NCI-H82 treated with DMSO at 0.1 percent for 48 hours (cell line): ENCODE results near the gene AAGAB.

Source experiments
- DNase-seq: peaks from one replicate; lab custom pipeline; 2025; ENCODE audit not compliant: unreplicated experiment; lab: John Stamatoyannopoulos, UW

The AAGAB gene

DNA sequence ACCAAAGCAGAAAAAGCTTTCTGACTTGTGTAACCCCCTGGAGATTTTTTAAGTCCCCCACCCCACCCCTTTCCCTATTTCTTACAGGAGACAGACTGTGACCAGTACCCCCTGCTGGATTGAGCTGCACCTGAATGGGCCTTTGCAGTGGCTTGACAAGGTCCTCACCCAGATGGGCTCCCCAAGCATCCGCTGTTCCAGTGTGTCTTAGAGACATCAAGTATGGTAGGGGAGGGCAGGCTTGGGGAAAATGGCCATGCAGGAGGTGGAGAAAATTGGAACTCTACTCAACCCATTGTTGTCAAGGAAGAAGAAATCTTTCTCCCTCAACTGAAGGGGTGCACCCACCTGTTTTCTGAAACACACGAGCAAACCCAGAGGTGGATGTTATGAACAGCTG is 64.1 kb downstream of the AAGAB start:
- no peak for DNase-seq

DNA sequence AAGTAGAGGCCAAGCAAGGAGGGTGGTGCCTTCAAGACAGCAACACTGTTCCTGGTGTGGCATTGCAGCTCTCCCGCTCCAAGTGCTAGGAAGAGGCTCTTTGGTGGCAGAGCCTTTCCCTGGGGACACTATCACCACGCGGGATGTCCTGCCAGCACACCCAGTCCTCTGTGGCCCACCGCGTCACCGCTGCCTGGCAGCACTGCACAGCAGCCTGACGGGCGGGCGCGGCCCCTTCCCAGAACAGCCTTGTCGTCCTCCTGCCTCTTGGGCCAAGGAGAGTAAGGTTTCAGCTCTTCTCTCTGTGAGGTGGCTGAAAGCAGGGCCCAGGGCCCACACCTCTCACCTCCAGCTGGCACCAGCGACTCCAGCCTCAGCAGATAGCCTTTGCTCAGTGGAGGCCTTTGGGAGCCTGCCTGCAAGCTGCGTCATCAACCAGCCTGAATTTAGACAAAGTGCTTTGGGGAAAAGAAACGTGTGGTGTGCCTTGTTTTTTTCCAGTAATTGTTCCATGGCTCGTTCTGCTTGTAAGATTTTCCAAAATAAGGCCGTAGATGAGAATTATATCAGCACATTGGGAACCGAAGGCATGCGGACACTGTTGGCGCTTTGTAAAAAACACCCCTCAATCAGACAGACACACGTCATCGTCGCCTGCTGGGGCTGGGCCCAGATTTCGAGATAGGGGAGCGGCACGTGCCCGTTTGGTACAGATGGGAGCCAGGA is 65.0 kb downstream of the AAGAB start:
- no peak for DNase-seq

DNA sequence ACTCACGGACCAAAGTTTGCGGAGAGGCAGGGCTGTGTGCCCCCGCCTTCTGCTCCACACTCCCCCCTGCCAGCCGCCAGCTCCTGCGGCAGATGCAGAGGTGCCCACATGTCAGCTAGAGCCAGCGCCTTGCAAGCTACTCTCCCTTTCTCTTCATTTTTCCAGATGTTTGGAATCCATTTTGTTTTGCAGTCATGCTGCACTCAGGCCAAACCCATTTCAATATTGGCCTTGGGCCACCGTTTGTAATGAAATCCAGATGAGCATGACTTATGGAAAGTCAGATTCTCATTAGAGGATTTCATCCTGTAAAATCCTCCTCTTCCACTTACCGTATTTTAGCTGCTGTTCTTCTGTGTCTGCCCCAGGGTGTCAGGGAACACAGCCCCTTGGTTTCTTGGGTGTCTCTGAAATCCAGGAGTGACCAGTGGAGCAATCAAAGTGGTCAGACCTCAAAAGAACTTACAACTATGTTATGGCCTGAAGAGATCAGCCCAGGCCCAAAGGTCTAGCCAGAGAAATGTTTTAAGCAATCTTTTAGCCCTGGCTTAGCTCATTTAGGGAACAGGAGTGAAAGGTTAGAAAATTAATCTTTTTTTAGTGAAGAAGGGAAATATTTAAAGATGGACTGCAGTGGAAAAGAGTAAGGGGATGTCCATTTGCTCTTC is 65.8 kb downstream of the AAGAB start:
- DNase-seq = no peak

DNA sequence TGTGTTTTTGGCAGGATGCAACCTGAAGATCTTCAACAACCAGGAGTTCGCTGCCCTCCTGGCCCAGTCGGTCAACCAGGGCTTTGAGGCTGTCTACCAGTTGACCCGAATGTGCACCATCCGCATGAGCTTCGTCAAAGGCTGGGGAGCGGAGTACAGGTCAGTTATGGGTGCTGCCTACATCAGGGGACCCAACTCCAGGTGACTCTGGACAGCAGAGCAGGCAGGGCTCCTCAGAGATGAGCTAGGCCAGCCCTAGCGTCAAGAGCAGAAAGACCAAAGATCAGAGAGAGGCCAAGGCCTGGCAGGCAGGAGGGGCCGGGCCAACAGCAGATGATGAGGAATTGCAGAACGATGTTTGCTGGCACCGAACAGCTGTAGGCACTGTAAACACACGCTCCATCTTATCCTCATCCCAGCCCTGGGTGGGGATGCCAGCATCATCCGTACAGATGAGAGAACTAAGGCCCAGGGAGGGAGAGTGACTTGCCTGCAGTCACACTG is 67.1 kb downstream of the AAGAB start:
- DNase-seq = no peak

DNA sequence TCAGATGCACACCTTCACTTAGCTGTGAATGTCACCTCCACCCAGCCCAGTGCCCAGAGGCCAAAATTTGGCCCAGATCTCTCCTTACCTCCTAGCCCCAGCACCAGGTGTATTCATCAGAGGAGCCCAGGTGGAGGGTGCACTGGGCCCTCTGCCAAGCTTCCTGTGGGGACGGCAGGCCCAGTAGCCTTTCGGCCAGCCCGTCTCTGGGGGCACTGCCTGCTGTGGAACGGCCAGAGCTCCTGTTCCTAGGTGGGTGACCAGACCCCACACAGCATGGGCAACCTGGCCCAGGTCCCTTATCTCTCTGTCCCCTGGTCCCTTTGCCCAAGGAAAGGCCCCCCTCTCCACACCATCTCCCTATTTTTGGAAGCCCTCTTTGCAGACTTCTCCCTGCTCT is 67.8 kb downstream of the AAGAB start:
- DNase-seq = no peak

DNA sequence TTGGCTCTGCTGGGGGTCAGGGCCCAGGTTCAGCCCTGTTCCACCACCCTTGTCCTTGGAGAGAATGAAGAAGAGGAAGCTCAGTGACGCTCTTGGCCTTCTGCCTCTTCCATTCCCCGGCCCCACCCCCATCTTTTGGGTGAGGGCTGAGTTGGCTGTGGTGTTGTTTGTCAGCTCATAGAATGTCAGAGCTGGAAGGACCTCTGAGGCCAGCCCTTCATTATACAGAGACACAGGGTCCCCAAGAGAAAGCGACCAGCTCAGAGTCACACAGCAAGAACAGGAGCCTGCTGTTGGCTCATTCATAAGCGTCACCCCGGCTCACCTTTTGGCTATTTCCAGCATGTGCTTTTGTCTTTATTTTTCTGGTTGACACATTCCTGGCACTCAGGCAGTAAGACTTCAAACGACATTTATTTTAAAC is 68.2 kb downstream of the AAGAB start:
- DNase-seq = no peak

DNA sequence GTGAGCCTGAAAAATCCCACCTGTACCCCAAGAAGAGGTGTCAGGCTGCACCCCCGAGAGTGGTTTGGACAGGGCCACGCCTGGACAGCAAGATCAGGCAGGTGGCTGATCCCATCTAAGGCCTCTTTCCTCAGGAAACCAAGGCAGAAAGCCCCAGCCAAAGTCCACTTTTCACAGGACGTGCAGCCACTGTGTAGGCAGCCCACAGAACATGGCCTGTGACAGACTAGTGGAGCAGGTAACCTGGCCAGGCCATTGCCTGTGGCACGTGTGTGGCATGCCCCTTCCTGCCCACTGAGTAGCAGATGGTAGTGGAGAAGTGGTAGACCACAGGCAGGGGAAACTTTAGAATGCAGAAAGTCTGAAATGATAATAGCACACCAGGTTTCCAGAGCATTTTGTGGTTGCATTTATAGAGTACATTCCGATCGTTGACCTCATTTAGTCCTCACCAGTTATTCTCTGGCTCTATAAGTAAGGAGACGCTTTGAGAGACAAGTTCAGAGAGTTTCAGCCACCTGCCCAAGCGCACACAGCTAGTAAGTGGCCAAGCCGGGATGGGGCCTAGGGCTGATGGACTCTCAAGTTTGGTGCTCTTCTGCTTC is 68.7 kb downstream of the AAGAB start:
- no peak for DNase-seq

DNA sequence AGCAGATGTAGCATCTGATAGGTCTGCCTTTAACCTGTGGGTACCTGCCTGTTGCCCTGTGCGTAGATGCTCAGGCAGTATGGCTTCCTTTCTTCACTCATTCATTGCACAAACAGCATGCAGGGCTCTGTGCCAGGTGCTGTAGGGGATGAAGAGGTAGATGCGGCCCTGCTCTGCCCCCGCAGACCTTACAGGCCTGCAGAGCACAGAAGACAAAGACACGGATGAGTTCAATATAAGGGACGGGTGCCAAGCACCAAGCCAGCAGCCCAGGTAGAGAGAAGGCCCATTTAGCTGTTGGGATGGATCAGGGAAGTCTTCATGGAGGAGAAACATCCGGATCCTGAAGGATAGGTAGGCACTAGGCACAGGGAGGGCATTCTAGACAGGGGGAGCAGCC is 69.4 kb downstream of the AAGAB start:
- no peak for DNase-seq

DNA sequence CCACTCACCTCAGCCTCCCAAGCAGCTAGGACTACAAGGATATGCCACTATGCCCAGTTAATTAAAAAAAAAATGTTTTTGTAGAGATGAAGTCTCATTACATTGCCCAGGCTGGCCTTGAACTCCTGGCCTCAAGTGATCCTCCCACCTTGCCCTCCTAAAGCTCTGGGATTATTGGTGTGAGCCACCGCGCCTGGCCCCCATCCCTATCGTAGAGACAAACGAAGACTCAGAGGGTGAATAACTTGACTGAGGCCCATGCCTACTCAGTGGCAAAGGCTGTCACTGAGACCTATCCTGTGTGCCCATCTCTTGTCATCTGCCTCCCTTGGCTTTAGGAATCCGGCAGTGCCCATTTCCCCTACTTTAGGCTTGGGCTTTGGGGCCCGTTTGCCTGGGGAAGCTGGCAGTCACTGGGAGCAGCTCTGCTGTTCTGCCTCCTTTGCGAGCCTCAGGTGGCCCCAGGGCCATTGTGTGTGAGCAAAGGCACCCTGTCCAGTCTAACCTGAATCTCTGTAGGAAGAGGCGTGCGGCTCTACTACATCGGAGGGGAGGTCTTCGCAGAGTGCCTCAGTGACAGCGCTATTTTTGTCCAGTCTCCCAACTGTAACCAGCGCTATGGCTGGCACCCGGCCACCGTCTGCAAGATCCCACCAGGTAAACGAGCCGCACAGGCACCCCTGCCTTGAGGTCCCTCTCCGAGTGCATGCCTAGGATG is 70.1 kb downstream of the AAGAB start:
- DNase-seq = no peak

DNA sequence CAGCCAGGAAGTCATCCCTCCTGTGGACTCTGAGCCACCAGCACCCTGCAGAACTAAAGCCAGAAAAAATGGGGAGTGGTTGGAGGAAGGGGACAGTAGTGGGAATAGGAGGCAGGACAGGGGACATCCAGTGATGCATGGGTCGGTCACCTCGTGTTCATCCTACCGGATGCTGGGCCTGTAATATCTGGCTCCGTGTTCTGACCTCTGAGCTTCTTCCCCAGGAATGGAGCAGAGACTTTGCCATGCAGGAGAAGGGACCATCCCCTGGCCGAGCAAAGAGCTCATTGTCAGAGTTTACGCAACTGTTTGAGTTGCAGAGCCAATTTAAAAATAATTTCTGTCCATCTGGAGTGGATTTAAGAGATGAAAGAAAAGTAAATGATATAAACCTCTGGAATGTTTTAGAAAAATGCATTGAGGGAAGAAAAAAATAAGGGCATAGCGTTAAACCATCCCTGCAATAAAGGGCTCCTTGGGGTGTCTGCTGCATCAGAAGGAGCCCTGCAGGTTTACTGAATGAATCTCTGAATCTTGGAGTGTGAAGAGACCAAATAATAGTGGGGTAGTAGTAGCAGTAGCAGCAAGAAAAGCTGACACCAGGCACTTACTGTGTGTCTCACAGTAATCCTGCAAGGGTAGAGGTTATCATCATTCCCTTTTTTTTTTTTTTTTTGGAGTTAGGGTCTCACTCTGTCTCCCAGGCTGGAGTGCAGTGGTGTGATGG is 70.9 kb downstream of the AAGAB start:
- no peak for DNase-seq

DNA sequence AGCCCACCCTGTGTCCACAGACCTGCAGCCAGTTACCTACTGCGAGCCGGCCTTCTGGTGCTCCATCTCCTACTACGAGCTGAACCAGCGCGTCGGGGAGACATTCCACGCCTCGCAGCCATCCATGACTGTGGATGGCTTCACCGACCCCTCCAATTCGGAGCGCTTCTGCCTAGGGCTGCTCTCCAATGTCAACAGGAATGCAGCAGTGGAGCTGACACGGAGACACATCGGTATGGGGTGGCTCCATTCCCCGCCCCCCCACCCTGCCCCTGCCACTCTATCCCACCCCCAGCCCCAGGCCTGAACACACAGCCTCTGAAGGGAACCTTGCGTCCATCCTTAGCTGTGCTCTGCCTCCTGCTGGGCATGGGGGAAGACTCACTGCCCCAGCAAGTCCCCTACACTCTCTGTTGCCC is 73.2 kb downstream of the AAGAB start:
- DNase-seq = no peak

DNA sequence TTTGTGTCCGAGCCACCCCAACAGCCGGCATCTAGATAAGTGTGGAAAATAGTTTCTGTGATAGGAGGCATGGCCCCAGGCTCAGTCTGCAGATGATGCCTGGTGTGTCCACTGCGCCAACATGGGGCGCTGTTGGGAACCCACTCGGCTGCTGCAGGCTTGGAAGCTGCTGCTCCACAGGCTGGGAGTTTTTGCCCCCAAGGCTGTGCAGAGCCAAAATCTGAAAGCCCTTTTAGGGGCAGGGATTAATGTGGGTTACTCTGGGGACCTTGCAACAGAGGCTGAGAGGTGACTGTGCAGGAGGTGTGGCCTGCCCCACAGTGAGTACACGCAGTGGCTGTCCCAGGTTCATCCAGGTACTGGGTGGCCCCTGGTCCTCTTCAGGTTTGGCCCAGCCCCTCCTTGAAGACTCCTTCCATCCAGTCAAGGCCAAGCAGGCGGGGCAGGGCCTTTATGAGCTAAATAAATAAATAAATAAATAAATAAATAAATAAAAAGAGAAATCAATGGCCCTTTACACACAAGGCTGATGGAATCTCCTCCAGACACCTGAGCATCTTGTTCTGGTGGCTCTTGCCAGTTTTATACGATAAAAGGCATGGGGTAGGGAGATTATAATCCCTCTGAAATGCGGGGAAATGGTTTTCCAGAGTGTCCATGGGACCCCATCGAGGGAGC is 73.8 kb downstream of the AAGAB start:
- DNase-seq = no peak

DNA sequence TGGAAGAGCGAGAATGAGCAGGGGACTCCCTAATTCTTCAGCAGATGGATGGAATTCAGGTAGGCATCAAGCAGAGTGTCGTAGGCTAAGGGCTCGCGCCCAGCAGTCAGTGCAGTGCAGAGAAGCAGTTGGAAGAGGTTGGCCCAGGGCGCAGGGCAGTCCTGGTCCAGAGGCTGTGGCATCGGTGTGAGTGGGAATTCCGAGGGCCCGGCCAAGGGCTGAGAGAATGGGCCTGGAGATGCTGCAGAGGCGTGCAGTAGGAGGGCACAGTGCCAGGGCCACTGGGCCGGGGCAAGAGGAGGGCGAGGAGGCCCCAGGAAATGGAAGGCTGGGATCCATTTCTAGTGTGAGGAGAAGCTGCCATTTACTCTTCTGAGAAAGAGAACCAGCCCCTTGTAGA is 74.4 kb downstream of the AAGAB start:
- no peak for DNase-seq

DNA sequence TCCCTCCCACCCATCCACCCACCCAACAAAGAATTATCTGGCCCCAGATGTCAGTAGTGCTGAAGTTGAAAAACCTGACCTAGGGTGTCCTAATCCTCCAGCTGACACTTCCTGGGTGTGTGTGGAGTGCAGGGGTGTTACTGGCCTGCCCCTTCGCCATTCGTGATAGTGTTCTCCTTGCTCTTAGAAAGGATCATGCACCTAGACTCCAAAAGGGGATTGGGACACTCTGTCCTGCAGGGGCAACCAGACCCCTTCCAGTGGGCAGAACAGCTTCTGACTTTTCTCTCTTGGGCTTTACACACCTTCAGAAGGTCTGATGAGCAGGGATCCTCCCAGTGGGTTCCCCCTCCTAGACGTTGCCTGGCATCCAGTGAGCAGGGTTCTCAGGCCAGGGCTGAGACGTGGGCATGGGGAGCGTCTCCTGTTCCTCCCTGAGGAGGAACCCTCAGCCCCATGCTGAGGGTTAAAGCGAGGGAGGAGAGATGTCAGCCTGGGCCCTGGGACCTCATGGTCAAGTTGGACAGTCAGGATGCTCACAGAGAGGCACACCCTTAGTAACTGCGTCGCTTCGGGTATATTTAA is 75.0 kb downstream of the AAGAB start:
- no peak for DNase-seq

DNA sequence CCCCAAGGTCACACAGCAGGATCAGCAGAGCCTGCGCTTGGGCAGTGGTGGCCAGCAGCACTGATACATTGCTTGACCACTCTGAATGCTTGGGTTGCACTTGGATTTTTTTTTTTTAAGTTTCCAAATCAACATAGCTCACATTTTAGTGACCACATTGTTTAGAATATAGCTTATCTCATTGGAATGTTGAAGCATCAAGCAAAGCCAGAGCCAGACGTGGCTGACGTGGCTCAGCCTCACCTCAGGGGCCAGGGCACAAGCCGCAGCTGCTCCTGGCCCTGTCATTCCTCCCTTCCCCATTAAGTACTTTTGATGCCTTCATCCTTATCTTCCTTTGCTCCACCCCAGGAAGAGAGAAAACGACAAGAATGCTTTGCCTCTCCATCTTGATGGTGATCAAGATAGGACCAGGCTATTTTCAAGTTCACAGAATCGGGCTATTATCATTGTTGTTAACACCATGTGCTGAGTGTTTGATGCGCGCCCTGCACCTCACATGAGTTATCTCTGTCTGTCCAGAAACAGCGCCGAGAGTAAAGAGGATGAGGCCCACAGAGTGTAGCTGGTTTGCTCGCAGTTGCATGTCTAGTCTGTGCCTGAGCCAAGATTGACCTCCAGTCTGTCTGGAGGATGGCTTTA is 75.8 kb downstream of the AAGAB start:
- no peak for DNase-seq

DNA sequence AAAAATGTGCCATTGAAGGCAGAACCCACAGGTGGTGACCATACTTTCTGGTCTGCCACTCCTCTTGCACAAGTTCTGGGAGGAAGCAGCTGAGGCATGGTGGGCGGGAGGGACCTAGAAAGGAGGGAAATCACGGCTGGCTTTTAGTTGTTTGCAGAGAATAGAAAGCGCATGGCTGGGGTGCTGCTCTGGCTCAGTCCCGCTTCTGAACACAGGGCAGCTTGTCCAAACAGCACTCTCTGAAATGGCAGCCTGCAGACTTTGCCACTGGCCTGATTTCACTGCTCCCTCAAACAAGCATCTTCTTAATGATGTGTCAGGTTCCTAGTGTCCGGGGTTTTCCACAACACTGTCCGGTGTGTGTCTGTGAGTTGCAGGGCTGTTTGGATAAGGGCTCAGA is 76.7 kb downstream of the AAGAB start:
- DNase-seq = no peak

DNA sequence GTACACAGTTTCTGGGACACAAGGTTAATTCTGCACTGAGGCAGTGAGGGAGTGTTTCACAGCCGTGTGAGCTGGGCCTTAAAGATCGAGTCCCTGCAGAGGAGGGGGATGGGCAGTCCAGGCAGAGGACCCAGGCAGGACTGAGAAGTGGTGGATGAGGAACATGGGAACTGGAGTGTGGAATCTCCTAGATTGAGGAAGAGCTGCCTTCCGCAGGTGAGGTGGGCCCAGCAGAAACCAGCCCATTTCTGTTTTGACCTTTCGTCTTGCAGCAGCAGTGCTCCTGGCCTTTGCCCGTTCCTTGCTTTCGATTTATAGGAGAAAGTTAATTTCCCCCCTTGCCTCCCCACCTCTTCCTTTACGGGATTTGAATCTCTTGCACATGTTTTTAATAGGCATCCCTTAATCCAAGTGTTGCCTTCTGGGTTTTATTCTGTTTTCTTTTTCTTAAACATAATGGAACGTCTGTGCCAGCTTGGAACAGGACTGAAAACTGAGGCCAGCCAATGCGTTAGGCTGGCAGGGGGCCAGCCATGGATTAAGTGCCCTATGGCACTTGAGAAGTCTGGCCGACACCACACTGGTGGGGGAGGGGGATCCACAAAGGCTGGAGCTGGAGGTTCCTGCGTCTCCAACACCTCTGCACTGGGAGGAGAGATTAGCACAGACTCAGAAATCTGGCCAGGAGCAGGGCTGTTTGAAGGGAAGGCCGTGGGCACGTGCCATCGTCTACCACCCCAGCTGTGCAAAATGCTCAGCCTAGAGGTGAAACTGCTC is 78.1 kb downstream of the AAGAB start:
- no peak for DNase-seq

DNA sequence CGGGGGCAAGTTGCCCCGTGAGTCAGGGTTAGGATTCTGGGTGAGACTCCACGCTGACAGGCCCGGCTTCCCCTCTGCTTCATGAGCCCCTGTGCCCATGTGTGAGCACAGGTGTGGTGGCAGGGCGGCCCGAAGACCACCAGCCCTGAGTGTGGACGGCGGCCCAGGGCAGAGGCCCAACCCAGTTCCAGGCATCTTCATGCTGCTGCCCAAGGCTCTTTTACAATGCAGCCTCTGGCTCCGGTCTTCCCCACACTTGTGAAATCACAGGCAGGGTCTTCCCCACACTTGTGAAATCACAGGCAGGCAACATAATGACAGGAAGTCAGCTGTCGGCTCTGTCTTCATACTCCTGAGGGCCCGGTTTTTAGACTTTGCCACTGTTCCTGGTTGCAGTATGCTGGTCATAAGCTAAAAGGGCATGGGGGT is 78.8 kb downstream of the AAGAB start:
- no peak for DNase-seq
